Measurements from ENCODE around the gene CNNM4.

GRCh38 chr2:96733931-96734330 lies 26.8 kb upstream of the CNNM4 start:
- TF ChIP-seq POLR2AphosphoS5 (IDR thresholded peaks at IDR 0.05): no peak
- TF ChIP-seq POLR2A (IDR thresholded peaks at IDR 0.05): no peak
